CD4-positive, alpha-beta T cell (primary cell): ENCODE results near the gene TMEM184C. TPM values are rescaled to one million over a fixed set of nuclear protein-coding genes. Genes with fewer than 3 reads are reported as not detected.

Source experiments
- ATAC-seq: fragments of 200-7000 bp; cut with Tn5 transposase; one replicate; pipeline ENCODE4 v1.10.0; 2022; ENCODE audit warnings: mild to moderate bottlenecking; ENCODE audit not compliant: poor library complexity
- CTCF ChIA-PET: fragments of 350-600 bp; sonication (Branson Sonifier 250); formaldehyde crosslinking; loops from one replicate; lab custom pipeline; 2021; ENCODE audit warnings: antibody characterized with exemption, inconsistent platforms; lab: Charles Lee
- POLR2A ChIA-PET: fragments of 350-600 bp; sonication (Branson Sonifier 250); formaldehyde crosslinking; loops from one replicate; lab custom pipeline; 2021; ENCODE audit warnings: antibody characterized with exemption, inconsistent platforms; lab: Charles Lee
- DNase-seq, 14 experiments: peaks; one replicate each; pipeline ENCODE4 v3.0.0-alpha.2; 2013 to 2020; ENCODE audit warnings: mixed read lengths in 2 of 14
- H3K27ac ChIP-seq, 2 donors: one replicate each; pipeline versions ENCODE4 v1.5.1 to v1.7.0; 2013; ENCODE audit warnings: low read length in 2 of 2, low read depth in 1 of 2, mild to moderate bottlenecking in 1 of 2
- H3K27me3 ChIP-seq, 2 experiments: 1 replicate in 1 of 2; 2 replicates in 1 of 2; pipeline versions ENCODE4 v1.6.1 to v1.7.0; 2013; ENCODE audit warnings: low read length in 2 of 2, control low read depth in 1 of 2, mild to moderate bottlenecking in 1 of 2, moderate library complexity in 1 of 2; ENCODE audit not compliant: insufficient read depth in 2 of 2, control insufficient read depth in 1 of 2
- H3K36me3 ChIP-seq: one replicate; pipeline ENCODE4 v1.6.1; 2013; ENCODE audit warnings: low read length, control low read depth; ENCODE audit not compliant: insufficient read depth
- H3K4me1 ChIP-seq: one replicate; pipeline ENCODE4 v1.6.1; 2013; ENCODE audit warnings: low read length, control low read depth; ENCODE audit not compliant: insufficient read depth
- H3K4me3 ChIP-seq: one replicate; pipeline ENCODE4 v1.5.1; 2013; ENCODE audit warnings: mild to moderate bottlenecking, low read length, moderate library complexity
- H3K9me3 ChIP-seq, 2 experiments: 1 replicate in 1 of 2; 2 replicates in 1 of 2; pipeline versions ENCODE4 v1.6.1 to v1.7.0; 2013; ENCODE audit warnings: low read length in 2 of 2, mild to moderate bottlenecking in 2 of 2, control low read depth in 1 of 2, moderate library complexity in 1 of 2; ENCODE audit not compliant: control insufficient read depth in 1 of 2, insufficient read depth in 1 of 2
- H3K27ac Mint-ChIP-seq: one replicate; pipeline ENCODE4 v1.8.0; 2020; ENCODE audit warnings: mixed read lengths
- H3K27me3 Mint-ChIP-seq: one replicate; pipeline ENCODE4 v1.8.0; 2021; ENCODE audit warnings: mixed read lengths
- H3K36me3 Mint-ChIP-seq: one replicate; pipeline ENCODE4 v1.8.0; 2021; ENCODE audit warnings: low read depth, mixed read lengths
- H3K4me1 Mint-ChIP-seq: one replicate; pipeline ENCODE4 v1.8.0; 2021; ENCODE audit warnings: low read depth, mixed read lengths
- H3K4me3 Mint-ChIP-seq: one replicate; pipeline ENCODE4 v1.8.0; 2020; ENCODE audit warnings: mild to moderate bottlenecking, mixed read lengths
- H3K9me3 Mint-ChIP-seq: one replicate; pipeline ENCODE4 v1.8.0; 2020; ENCODE audit warnings: mixed read lengths
- intact Hi-C, 2 experiments: fragments of 100-400 bp; cut with DNase I in 1 of 2; cut with micrococcal nuclease in 1 of 2; formaldehyde crosslinking; loops; one replicate each; pipeline versions ENCODE4 v1.15.1 to v1.9.0; 2023 to 2025; cut with DNase I, micrococcal nuclease
- total RNA-seq, 174 experiments: library from RNA in 2 of 174; stranded (reverse) in 2 of 174; gene quantifications; one replicate each; pipeline ENCODE4 v1.2.3 and lab custom pipeline; 2021 to 2026
- TF ChIP-seq, protein P1 (sequence below): fragments of 200-600 bp; IDR thresholded peaks from one replicate; pipeline ENCODE4 v1.8.0; 2022; ENCODE audit warnings: antibody characterized with exemption, mild to moderate bottlenecking

The TMEM184C gene
- total RNA-seq, 2 experiments from 2014 or later, result 10.0 to 10.1 TPM

DNA sequence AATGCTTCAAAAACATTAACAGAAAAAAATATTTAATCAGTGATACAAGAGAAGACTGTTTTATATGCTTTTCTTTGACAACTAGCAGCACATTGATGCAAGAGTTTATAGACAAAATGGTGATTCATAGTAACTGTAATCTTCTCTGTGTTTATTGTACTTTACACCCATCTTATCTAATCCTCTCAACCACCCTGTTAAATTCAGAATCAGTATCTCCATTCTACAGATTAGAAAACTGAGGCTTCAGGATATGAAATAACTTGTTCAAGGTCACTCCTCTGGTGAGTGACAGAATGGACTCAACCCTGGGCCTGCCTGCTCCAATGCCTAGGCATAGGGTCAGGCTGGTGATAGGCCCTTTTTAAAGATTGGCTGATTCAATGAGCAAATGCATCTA, 26.1 kb upstream of the TMEM184C start:
- TF ChIP-seq, protein P1, sequence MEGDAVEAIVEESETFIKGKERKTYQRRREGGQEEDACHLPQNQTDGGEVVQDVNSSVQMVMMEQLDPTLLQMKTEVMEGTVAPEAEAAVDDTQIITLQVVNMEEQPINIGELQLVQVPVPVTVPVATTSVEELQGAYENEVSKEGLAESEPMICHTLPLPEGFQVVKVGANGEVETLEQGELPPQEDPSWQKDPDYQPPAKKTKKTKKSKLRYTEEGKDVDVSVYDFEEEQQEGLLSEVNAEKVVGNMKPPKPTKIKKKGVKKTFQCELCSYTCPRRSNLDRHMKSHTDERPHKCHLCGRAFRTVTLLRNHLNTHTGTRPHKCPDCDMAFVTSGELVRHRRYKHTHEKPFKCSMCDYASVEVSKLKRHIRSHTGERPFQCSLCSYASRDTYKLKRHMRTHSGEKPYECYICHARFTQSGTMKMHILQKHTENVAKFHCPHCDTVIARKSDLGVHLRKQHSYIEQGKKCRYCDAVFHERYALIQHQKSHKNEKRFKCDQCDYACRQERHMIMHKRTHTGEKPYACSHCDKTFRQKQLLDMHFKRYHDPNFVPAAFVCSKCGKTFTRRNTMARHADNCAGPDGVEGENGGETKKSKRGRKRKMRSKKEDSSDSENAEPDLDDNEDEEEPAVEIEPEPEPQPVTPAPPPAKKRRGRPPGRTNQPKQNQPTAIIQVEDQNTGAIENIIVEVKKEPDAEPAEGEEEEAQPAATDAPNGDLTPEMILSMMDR, result no peak
- ATAC-seq, result no peak
- Mint-ChIP-seq H3K27ac (no peak overlapping the region), H3K4me1 (peaks cover 4% of the 10 kb centered on the region), H3K36me3 (no peaks in the 10 kb centered on the region), H3K4me3 (no peak overlapping the region), H3K9me3 (no peaks in the 10 kb centered on the region), H3K27me3 (no peaks in the 10 kb centered on the region)
- Histone ChIP-seq H3K4me3 (no peak overlapping the region), H3K27me3 (peaks cover 0 to 8% of the 10 kb centered on the region in 2 experiments), H3K36me3 (no peaks in the 10 kb centered on the region), H3K9me3 (no peaks in the 10 kb centered on the region), H3K27ac (no peak overlapping the region), H3K4me1 (peaks cover 6% of the 10 kb centered on the region)
- intact Hi-C loops, result loop anchor here (5.0 to 10.0 kb wide), 3 partner anchors 574 to 1249 kb away; no protein-coding TSS in a partner anchor
- CTCF ChIA-PET, result interaction anchor here (0.8 to 1.3 kb wide), 2 partner anchors 19 to 72 kb away, joined by 3 read pairs; no protein-coding TSS in a partner anchor
- POLR2A ChIA-PET, result no interaction called here
- no peak for DNase-seq

- no peak overlapping the region for H3K4me3 Mint-ChIP-seq
- intact Hi-C loops, result loop anchor here (5.0 to 10.0 kb wide), 3 partner anchors 577 to 1252 kb away; no protein-coding TSS in a partner anchor
- H3K27me3 Mint-ChIP-seq, result no peaks in the 10 kb centered on the region
- H3K4me1 Mint-ChIP-seq, result peaks cover 4% of the 10 kb centered on the region
- TF ChIP-seq, protein P1, result no peak
- Histone ChIP-seq H3K9me3 (no peaks in the 10 kb centered on the region), H3K4me3 (no peak overlapping the region), H3K27me3 (peaks cover 0 to 3% of the 10 kb centered on the region in 2 experiments), H3K27ac (no peak overlapping the region), H3K4me1 (peaks cover 6% of the 10 kb centered on the region), H3K36me3 (no peaks in the 10 kb centered on the region)
- H3K9me3 Mint-ChIP-seq, result no peaks in the 10 kb centered on the region
- no peaks in the 10 kb centered on the region for H3K36me3 Mint-ChIP-seq
- DNase-seq, result no peak
- ChIA-PET CTCF (no interaction called here), POLR2A (no interaction called here)
- no peak overlapping the region for H3K27ac Mint-ChIP-seq
- no peak for ATAC-seq
These were observed 23.1 kb upstream of the TMEM184C start for GRCh38 chr4:147594107-147594506.

- TF ChIP-seq, protein P1, result no peak
- ATAC-seq, result no peak
- no peaks in the 10 kb centered on the region for H3K27me3 Mint-ChIP-seq
- no peaks in the 10 kb centered on the region for H3K9me3 ChIP-seq
- H3K27ac ChIP-seq, result no peak overlapping the region
- intact Hi-C loops, result loop anchor here (5.0 to 10.0 kb wide), 3 partner anchors 577 to 1252 kb away; no protein-coding TSS in a partner anchor
- no peak for DNase-seq
- H3K36me3 ChIP-seq, result no peaks in the 10 kb centered on the region
- no peak overlapping the region for H3K27ac Mint-ChIP-seq
- ChIA-PET CTCF (no interaction called here), POLR2A (no interaction called here)
- no peaks in the 10 kb centered on the region for H3K36me3 Mint-ChIP-seq
- peaks cover 4% of the 10 kb centered on the region for H3K4me1 Mint-ChIP-seq
- no peak overlapping the region for H3K4me3 Mint-ChIP-seq
- peaks cover 0 to 3% of the 10 kb centered on the region in 2 experiments for H3K27me3 ChIP-seq
- peaks cover 6% of the 10 kb centered on the region for H3K4me1 ChIP-seq
- no peak overlapping the region for H3K4me3 ChIP-seq
- H3K9me3 Mint-ChIP-seq, result no peaks in the 10 kb centered on the region
These were observed 22.6 kb upstream of the TMEM184C start for GRCh38 chr4:147594578-147594977.
